ENCODE measurements around the gene NSMCE1.

The NSMCE1 gene

DNA sequence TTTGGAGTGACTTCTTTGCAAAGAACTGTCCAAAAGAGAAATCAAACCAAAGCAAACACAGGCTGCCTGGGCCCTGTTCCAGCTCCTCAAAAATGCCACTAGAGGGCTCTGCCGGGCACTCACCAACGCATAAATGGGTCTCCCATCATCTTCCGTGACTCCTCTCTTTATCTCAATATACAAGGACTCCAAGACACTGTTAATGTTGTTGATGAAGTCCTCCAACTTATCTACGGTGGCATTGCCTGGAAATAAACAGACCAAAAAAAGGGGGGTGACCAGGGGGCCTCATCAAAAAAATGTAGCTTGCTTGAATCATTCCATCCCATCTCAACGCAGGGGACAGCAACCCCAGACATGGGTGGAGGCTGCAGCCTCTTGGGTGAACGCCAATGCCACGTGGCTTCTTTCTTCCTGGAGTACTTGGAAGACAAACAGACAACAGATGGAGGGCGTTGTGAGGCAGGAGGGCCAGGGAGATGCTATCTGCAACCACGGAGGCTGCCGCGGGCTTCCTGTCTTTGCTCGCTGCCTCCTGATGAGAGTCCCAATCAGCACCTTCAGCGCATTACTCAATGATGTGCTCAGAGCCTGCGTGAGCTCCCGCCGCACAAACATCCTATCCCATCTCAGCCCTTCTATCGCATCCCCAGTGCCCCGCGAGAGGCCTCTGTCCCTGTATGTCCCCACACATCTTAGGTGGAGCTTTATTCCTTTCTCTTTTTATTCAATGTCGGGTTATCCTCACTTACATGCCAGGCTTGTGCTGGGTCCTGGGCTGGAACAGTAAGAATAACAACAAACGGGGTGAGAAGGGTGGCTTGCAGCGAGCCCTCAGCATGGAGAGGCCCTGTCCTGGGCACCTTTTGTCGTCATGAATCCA, 33.3 kb downstream of the NSMCE1 start:
- H3K4me3 ChIP-seq, result no peak overlapping the region

GRCh38 chr16:27234603-27235002, 34.0 kb downstream of the NSMCE1 start:
- peak overlapping the region in 19 of 21 experiments; percentile 35 to 96 (median 84) for H3K27ac ChIP-seq
- no peak overlapping the region for H3K4me3 ChIP-seq

More for the DNA sequence above, 33.3 kb downstream of the NSMCE1 start:
- H3K27ac ChIP-seq, result peak overlapping the region in 20 of 21 experiments; percentile 53 to 96 (median 84)

- Histone ChIP-seq H3K4me3 (no peak overlapping the region), H3K27ac (peak overlapping the region in 18 of 21 experiments; percentile 9 to 96 (median 84))
These were observed 34.4 kb downstream of the NSMCE1 start for GRCh38 chr16:27234171-27234570.

DNA sequence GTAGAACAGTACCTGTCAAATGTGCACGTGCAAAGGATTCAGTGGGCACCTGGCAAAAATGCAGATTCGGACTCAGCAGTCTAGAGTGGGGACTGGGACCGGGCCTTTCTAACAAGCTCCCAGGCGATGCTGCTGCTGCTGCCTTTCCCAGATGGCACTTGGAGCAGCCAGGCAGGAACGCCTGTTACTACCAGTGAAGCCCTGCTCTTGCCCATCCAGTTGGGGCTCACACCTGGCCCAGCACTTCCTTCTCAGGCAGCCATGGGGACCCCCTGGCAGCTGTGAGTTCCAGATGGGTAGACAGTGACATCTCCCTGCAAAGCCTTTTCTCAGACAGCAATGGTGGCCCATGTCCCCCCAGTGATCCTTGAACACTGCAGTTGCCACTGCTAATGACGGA, 34.8 kb downstream of the NSMCE1 start:
- Histone ChIP-seq H3K4me3 (no peak overlapping the region), H3K27ac (peak overlapping the region in 13 of 21 experiments; percentile 9 to 96 (median 84))

DNA sequence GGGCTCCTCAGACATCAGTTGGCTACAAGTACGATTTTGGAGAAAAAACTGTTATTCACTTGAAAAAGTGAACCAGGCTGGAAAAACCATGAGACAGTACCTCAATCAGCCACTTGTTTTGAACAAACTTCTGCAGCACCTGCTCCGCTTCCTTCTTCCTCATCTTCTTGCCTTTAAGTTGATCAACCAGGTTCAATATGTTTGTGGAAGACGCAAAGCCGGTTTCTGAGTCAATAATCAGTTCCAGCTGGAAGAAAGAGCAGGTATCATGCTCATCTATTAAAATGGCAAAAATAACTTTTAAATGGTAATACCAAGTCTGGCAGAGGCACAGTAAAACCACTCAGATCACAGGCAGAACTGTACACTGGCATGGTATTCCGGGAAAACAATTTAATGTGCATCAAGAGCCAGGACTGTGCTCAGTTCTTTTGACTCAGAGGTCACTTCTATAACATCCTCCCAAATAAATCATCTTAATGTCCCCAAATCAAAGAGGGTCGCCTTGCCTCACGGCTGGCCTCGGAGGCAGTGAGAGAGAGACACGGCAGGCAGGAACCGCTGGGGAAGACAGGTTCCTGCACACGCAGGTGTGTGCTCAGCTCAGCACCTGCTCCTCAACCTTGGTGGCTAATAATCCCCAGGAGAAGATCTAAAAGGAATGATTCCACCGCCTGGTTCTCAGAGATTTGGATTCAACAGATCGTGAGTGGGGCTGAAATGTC, 35.5 kb downstream of the NSMCE1 start:
- Histone ChIP-seq H3K4me3 (no peak overlapping the region), H3K27ac (peak overlapping the region in 11 of 21 experiments; percentile 9 to 96 (median 64))

- Histone ChIP-seq H3K4me3 (no peak overlapping the region), H3K27ac (peak overlapping the region in 11 of 21 experiments; percentile 9 to 96 (median 53))
These were observed 36.3 kb downstream of the NSMCE1 start for GRCh38 chr16:27232061-27232900.

DNA sequence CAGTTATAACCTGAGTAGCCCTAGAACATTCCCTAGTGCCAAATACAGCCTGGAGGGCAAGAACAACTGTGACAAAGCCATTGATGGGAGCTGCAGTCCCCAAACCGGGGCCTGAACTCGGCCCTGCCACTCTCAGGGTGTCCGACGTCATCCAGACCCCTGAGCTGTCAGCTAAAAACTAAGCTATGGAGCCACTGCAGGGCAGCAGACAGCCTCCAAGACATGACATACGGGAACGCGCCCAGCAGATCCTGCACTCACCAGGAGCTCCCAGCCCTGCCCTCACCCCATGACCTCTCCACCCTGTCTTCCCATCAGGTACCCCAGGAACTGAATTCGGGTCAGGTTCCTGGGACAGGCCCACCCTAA, 36.9 kb downstream of the NSMCE1 start:
- H3K27ac ChIP-seq, result peak overlapping the region in 7 of 21 experiments; percentile 9 to 96 (median 64)
- no peak overlapping the region for H3K4me3 ChIP-seq

GRCh38 chr16:27230562-27231001, 38.0 kb downstream of the NSMCE1 start:
- peak overlapping the region in 6 of 21 experiments; percentile 9 to 96 (median 36) for H3K27ac ChIP-seq
- H3K4me3 ChIP-seq, result no peak overlapping the region

GRCh38 chr16:27229891-27230470, 38.6 kb downstream of the NSMCE1 start:
- Histone ChIP-seq H3K4me3 (no peak overlapping the region), H3K27ac (peak overlapping the region in 6 of 21 experiments; percentile 9 to 96 (median 36))

GRCh38 chr16:27228621-27229501, 39.7 kb downstream of the NSMCE1 start:
- Histone ChIP-seq H3K4me3 (no peak overlapping the region), H3K27ac (peak overlapping the region in 1 of 21 experiments; percentile 43)

GRCh38 chr16:27228045-27228444, 40.5 kb downstream of the NSMCE1 start:
- Histone ChIP-seq H3K4me3 (no peak overlapping the region), H3K27ac (no peak overlapping the region)

GRCh38 chr16:27226976-27227705, 41.4 kb downstream of the NSMCE1 start:
- Histone ChIP-seq H3K4me3 (no peak overlapping the region), H3K27ac (peak overlapping the region in 1 of 21 experiments; percentile 38)

- H3K4me3 ChIP-seq, result no peak overlapping the region
- peak overlapping the region in 2 of 21 experiments; percentile 0 to 38 for H3K27ac ChIP-seq
These were observed 42.1 kb downstream of the NSMCE1 start for GRCh38 chr16:27226476-27226875.

- no peak overlapping the region for H3K4me3 ChIP-seq
These were observed 42.8 kb downstream of the NSMCE1 start for GRCh38 chr16:27225536-27226360.

GRCh38 chr16:27224741-27225300, 43.8 kb downstream of the NSMCE1 start:
- H3K4me3 ChIP-seq, result no peak overlapping the region
- peak overlapping the region in 2 of 21 experiments; percentile 31 to 35 for H3K27ac ChIP-seq

More at GRCh38 chr16:27225536-27226360, 42.8 kb downstream of the NSMCE1 start:
- peak overlapping the region in 2 of 21 experiments; percentile 0 to 35 for H3K27ac ChIP-seq

DNA sequence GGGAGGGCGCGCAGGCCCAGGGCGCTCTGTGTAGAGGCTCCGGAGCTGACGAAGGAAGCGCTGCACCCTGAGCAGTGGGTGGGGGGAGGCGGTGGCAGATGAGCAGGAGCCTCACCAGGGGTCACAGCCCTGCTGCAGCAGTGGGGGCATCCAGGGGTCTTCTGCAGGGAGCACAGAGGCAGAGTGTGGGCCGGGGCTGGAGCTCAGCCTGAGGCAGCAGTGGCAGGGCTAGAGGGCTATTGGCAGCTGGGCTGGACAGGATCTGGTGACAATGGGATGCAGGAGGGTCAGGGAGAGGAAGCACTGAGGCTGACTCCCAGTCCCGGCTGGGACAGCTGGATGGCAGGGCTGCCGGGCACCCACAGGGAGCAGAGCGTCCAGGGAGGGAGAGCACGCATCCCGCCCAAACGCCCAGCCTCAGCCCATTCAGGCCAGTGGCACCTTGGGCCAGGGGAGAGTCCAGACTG, 44.3 kb downstream of the NSMCE1 start:
- Histone ChIP-seq H3K4me3 (no peak overlapping the region), H3K27ac (peak overlapping the region in 1 of 21 experiments; percentile 31)
